Bone marrow (tissue), 2 donors: ENCODE measurements around the gene C9orf50.
A peak's percentile ranks its signal among the peaks of the same experiment; 100 is the strongest.
"Not testable (repeated sequence)": the region's sequence is repeated elsewhere in the genome, so short reads cannot be mapped to it uniquely, and the experiment has no call there.

Source experiments
- DNase-seq, 2 donors: peaks; one replicate each; lab custom pipeline; 2025; lab: John Stamatoyannopoulos, UW

The C9orf50 gene

DNA sequence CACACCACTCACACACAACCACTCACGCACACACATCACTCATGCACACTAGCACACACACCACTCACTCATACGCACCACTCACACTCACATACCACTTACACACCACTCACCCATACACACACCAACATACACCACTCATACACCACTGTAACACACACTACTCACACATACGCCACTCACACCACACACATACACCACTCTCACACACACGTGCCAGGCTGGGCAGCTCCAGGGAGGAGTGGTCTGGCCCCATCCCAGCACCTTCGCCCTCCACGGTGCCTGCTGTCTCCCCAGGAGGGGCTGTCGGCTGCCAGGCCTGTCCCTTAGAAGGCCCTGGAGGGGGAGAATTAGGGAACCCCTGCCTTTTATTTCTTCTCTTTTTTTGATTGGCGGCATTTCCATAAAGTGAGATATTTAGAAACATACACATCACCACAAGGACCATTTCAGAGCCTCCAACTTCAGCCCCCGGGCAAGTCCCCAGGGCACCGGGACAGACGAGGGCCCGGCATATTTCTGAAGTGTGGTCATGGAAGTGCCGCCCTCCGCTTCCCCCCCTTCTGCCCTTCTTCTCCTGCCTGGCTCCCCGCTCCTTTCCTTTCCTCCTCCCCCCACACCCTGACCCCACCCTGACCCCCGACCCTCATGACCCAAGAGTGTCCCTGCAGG is 27.3 kb upstream of the C9orf50 start:
- DNase-seq, result no peak

DNA sequence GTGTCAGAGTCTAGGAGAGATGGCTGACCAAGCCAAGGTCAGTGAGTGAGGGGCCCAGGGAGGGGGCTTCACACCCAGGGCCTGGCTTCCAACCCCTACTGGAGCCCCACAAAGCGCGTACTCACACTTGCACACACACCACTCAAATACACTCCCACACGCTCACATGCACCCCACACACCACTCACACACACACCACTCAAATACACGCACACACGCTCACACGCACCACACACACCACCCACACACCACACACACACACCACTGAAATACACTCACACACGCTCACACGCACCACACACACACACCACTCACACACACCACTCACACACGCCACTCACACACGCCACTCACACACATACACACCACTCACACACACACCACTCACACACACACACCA is 26.7 kb upstream of the C9orf50 start:
- no peak for DNase-seq

DNA sequence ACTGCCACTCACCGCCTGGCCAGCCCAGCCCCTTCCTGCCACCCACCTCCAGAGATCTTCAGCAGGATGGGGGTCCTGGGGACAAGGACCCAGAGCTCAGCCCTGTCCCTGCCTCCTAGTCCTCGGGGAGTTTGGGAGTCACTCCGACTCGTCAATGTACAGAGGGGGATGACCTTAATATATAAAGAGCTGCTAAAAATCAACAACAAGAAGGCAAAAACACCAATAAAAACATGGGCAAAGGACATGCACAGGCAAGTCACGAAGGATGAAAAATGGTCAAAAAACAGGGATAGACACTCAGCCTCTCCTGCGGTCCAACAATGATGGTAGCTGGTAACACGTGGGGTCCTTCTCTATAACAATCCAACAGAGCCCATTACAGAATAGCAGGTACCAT is 25.8 kb upstream of the C9orf50 start:
- DNase-seq, result no peak

DNA sequence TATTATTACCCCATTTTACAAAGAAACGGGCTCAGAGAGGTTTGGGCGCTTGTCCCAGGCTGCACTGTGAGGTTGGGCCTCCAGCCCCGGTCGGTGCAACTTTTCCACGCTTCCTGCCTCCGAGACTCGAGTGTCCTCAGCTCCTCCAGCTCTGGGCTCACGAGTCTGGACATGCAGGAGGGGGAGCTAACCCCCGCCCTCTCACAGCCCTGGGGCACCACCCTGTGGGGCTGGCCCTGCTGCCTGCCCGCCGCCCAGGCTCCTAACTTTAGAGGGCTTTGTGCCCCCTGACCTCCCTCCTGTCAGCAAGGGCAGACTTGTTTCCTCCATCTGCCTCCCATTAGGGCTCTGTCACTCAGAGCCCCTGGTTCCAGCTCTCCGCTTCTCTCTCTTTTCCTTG is 25.4 kb upstream of the C9orf50 start:
- no peak for DNase-seq

DNA sequence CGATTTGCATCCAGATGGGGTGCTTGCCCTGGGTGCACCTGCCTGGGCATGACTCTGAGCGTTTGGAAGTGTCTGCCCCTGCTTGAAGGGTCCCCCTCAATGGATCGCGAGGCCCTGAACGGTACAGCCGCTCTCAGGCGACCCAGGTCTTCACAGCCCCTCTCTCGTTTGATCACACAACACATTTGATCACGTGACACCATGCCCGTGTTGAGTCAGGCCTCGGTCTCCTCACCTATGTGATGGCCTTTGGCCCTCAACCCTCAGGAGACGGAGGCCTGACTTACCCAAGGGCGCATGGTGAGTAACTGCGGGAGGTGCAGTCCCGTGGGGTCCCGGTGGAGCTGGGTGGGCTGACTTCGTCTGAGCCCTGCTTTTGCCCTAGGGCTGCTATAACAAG is 24.0 kb upstream of the C9orf50 start:
- no peak for DNase-seq

DNA sequence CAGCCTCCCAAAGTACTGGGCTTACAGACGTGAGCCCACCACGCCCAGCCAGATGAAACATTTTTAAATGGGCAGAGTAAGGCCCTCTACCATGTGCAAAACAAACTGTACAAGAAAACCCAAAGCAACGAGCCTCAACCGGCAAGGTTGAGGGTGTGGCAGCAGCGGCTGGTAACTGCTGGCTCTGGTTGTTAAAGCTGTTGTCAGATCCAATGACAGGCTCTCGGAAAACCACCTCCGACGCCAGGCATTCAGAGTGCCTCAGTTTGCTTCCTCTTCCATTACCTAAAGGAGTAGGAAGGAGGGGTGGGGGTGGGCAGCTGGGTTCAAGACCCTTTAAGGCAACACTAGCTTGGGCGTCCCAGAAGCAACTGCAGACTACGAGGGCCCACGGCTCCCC is 23.5 kb upstream of the C9orf50 start:
- DNase-seq, result no peak

DNA sequence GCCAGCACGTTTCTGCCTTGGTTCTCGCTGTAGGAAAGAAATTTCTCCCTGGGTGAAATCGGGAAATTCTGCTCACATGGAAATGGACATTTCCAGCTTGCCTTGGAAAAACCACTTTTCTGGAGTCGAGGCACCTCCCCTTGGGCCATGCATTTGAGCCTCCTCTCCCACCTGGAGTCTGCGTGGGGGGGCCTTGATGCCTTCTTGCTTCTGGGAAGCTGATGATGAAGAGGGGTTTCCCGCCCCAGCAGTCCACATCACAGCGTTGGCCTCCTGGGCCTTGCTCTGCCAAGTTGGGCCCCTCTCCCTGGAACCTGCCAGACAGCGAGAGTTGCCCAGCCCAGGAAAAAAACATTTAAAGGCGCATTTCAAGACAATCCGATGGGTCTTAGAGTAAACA is 22.8 kb upstream of the C9orf50 start:
- DNase-seq, result no peak

DNA sequence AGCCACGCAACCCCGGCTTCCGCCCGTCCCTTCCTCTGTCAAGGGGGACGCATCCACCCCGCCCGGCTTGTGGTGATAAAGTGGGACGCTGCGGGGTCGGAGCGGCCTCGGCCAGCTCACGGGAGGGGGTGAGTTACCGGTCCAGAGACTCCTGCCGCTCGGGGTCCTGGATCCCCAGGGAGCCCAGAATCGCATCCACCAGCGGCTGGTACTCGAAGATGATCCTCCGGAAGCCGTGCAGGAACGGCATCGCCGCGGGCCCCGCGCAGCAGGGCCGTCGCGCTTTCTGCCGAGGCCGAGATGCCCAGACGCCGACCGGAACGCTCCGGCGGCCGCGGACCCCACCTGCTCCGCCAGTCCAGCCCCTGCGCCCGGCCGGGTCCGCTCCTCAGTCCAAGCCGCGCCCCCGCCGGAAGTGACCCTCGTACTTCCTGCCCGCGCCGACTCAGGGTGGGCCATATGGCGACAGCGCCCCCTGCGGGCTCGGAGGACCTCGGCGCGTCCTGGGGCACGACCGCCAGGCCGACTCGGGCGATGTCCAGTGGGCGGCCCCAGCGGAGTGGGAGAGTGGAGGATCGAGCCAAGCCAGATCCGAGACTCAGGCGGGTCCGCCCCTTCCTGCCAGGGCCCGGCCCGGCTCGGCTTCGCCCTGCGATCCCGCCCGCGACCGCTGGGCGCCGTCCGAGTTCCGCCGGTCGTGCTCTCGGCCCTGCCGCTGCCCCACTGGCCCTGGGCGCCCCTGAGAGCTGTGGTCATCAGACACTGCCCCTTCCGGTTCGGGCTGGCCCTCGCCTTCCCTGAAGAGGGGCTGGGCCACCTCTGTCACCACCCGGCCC is 21.1 kb upstream of the C9orf50 start, which contains the start of gene ASB6:
TSS of gene ASB6 (minus strand) at position 402 of the 836 bp plus-strand sequence. CDS start at position 250, 152 bp downstream.
- DNase-seq, result peak; percentile 92 to 95

DNA sequence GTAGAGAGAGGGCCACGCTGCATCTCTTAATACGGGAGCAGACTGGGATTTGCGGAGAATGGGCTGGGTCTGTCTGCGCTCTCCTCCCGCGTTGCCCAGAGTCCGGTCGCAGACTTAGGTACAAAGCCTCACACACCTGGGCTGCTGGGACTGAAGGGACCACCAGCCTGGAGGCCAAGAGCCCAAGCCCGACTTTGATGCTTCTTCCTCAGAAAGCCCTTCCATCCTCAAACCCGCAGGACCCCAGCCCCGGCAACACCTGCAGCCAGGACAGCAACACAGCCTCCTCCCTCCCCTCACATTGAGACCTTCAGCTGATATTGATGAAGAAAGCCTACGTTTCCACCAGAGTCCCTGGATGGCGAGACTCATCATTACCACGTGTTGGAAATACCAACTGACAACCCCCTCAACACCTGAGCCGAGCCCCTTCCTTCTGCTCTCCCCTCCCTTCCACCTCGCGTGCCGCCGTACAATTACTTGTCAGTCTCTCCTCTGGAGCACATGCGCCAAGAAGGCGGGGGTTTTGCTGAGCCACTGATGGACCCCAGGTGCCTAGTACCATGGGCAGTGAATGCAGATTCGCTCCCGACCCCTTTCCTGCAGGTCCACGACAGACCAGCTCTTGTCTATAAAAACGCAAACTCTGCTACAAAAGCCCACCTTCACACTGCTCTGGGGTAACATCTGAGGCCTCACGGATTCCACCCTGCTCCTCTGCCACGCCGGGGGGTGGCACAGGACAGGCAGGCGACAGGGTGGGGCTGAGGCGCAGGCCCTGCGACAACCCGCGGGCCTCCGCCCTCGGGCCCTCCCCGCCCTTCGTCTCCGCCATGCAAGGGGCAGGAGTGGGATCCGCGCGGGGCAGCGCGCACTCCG is 20.2 kb upstream of the C9orf50 start:
- DNase-seq, result no peak

DNA sequence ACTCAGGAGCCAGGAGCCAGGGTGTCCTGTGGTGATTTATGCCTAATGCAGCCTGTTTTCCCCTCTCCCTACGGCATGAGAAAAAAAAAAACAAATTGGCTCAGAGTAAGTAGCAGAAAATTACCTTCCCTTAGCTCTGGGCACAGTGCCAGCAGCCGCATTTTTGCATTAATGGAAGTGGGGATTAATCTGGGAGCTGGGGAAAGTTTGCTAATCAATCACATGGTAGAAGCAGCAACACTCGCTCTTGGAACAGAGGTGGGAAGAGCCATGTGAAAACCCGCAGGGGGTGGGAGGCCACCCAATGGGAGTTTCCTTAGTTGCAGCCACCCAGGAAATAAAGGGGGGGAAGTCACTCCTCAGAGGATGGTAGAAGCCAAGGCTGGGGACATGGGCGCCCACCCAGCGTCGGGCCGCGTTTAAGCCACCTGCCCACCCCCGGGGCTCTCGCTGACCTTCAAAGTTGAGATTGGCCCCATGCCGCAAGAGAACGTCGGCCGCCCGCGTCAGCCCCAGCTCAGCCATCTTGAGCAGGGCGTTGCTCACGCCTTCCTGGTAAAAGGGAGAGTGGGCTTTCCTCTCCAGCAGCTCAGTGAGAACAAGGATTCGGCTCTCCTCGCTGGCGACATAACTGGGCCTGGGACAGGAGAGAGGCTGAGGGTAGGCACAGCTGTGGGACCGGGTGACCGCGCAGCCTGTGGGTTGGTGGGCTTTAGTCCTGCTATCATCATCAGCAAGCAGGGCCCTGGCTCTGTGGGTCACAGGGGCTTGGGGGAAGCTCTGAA is 19.4 kb upstream of the C9orf50 start:
- DNase-seq, result no peak

DNA sequence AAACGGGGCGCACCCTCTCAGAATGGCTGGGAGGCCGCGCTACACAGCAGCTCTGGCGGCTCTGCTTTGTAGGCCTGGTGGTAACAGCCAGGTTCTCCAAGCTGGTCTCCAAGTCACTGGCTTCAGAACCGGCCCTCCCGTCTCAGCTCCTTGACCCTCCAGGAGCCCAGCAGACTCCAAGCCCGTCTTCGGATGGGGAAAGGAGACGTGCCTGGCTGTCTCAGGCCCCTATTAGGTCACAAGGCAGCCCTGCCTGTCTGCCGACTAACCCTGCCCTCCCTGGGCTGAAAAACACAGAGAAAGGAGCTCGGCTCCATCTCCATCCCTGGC is 18.8 kb upstream of the C9orf50 start:
- DNase-seq, result no peak

DNA sequence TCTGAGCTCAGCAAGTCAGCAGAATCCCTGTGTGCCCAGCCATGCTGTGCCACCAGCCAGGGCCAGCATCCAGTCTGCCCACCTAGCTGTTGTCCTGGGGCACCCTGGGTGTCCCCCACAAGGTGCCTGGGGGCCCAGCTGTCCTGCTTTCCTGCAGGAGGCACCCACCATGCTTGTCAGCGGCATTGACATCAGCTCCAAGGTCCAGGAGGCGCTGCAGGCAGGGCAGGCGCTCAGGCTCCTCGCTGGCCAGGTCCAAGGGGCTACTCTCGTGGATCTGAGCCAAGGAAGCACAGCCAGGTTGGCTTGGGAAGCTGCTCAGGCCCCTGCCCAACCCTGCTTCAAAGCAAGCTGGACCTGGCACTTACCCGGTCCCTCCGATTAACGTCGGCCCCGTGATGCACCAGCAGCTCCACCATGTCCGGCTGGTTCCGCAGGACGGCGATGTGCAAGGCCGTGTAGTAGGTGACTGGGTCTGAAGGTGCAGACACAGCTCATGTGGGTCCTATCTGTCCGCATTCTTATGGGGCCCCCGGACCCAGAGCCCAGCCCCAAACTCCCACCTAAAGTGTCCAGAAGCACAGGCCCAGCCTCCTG is 18.2 kb upstream of the C9orf50 start:
- no peak for DNase-seq

DNA sequence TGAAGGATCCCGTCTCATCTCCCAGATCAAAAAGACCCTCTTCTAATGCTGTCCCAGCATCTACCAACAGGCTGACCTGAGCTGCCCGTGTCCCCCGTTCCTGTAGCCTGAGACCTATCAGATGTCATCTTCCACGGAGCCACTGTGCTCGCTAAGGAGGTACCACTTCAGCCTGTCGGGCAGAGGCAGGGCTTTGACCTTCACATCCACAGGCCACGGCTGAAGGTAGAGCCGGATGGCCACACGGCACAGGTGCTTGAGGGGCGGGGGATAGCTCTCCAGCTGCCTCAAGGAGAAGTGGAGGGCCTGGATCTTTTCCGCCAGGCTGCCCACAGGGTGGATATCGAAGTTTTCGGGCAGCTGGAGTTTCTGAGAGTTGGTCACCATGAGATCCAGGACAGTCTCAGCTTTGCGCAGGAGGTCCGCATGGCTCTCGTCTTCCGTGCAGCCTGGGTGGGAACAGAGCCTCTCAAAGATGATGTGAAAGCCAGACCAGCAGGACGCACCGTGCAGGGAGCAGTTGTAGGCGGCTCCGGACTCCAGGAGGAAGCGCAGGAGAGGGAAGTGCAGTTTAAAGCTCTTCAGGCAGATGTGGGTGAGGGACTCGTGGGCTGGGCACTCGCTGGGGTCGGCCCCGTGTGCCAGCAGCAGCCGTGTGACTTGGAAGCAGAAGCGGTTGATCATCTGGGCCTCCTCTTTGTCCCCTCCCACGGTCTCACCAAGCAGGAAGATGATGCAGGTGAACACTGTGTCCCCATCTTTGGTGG is 17.0 kb upstream of the C9orf50 start:
- no peak for DNase-seq

DNA sequence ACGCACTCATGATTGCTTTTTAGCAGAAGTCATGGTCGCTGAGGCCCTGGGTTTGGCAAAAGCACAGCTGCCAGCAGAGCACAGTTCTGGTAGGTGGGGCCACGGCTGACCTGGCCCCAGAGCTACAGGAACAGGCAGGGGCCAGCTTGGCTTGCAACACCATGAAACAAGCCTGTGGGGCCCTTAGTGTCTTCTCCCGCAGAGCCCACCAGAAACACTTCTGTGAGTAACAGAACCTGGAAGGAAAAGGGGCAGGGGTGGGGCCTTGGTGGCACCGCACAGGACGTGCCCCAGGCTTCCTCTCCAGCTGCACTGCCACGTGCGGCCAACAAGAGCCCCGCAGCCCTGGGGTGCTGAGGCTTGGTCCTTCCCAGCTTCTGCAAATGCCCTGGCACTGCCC is 16.2 kb upstream of the C9orf50 start:
- no peak for DNase-seq

DNA sequence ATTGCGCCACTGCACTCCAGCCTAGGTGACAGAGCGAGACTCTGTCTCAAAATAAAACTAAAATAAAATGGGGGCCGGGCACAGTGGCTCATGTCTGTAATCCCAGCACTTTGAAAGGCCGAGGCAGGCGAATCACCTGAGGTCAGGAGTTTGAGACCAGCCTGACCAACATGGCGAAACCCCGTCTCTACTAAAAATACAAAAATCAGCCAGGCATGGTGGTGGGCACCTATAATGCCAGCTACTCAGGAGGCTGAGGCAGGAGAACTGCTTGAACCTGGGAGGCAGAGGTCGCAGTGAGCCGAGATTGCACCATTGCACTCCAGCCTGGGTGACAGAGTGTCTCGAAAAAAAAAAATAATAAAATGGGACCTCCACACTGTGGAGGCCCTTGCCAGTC is 15.4 kb upstream of the C9orf50 start:
- not testable (repeated sequence) for DNase-seq

DNA sequence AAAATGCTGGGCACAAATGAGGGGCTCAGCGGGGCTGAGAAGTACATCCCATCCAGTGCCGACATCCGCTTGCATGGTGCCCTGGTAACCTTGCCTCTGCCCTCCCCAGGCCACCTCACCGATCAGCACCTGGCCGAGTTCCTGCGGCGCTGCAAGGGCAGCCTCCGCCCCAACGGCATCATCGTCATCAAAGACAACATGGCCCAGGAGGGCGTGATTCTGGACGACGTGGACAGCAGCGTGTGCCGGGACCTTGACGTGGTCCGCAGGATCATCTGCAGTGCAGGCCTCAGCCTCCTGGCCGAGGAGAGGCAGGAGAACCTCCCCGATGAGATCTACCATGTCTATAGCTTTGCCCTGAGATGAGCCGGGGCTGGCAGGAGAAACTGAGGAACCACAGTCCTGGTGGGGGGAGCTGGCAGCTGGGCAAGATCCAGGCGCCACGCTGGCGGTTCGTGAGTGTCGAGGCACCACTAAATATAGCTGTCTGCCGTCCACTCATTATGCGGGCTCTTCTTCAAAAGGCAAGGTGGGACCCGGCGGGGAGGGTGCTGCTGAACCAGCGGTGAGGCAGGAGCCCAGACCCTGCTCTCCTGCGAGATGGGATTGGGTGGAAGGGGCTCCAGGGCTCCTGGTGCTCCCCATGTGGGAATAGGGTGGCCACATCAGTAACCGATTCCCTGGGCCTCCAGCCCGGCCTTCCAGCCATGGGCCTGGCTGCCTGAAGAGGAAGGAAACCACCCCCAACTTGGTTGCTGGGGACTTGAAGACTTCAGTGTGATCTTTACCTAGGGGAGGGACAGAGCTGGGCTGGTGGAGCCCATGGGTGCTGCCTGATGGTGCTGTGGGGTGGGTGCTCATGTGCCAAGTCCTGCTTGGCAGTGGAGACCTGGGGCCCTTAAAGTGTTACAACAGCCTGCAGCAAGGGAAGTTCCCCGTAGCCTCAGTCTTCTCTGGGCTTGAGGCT is 14.5 kb upstream of the C9orf50 start:
- no peak for DNase-seq

DNA sequence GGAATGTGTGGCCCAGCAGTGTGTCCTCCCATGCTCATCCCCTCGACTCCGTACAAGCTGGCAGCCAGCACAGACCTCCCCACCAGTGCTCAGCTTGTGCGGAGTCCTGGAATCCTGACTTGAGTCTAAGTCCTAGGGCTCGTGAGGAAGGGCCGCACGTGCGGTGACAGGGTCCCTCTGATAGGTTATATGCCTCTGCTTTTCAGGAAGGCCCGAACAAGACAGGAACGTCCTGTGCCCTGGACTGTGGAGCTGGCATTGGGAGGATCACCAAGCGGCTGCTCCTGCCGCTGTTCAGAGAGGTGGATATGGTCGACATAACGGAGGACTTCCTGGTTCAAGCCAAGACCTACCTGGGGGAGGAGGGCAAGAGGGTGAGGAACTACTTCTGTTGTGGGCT is 12.9 kb upstream of the C9orf50 start:
- no peak for DNase-seq

DNA sequence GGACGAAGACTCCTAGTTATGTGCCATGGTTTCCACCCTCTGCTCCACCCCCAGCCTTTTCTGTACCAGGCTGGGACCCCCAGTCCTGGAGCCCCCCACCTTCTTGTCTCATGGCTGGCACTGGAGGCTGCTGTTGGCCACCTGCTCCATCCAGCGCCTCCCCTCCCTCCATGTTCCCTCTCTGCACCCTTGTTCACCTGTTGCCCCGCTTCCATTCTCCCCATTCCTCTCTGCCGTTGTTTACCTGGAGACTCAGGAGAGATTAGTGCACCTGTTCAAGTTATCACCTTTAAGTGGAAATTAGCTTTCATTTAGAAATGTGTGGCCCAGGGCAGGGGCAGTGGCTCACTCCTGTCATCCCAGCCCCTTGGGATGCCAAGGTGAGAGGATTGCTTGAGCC is 12.3 kb upstream of the C9orf50 start:
- no peak for DNase-seq

DNA sequence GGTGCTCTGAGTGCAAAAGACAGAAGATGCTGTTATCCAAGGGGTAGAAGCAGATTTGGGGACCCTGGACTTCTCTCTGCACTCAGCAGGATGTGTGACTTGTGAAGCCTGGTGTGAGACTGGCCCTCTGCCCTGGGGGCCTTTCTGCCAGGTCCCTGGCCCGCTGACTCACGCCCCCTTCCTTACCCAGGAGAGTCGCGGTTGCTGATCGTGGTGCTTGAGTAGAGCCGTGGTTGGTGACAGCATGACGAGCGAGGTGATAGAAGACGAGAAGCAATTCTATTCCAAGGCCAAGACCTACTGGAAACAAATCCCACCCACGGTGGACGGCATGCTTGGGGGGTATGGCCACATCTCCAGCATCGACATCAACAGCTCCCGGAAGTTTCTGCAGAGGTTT is 11.6 kb upstream of the C9orf50 start:
- DNase-seq, result no peak
